ENCODE data around the gene GABRA6. TPM values are rescaled to one million over a fixed set of nuclear protein-coding genes. Genes with fewer than 3 reads are reported as not detected.

The GABRA6 gene
- total RNA-seq, 4 donors from 2014 or later = not detected

DNA sequence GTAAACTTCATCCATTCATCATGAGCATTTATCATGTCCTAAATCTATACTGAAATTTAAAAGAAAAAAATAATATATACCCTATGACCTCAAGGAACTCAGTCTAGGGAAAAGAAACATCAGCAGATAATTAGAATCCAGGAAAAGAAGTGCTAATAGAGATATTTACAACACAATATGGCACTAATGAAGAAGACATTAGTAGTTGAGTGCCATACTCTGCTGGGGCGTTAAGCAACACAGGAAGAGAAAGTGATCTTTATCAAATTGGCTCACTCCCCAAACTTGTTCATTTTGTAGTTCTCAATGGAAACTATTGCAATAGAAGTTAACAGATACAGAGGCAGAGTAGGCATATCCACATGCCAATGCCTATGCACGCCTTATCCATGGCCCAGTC lies 27.5 kb downstream of the GABRA6 start:
- H3K27ac ChIP-seq = no peak overlapping the region
- H3K36me3 ChIP-seq = no peaks in the 10 kb centered on the region
- no peaks in the 10 kb centered on the region for H3K9me3 ChIP-seq
- H3K27me3 ChIP-seq = no peaks in the 10 kb centered on the region
- 54% methylated on average over 2 of the region's 2 CpGs for WGBS
- H3K4me1 ChIP-seq = no peaks in the 10 kb centered on the region
- TF ChIP-seq POLR2AphosphoS5 (IDR thresholded peaks at IDR 0.05) (no peak), EP300 (IDR thresholded peaks at IDR 0.05) (no peak), POLR2A (IDR thresholded peaks at IDR 0.05) (no peak)
- TF ChIP-seq, protein P1, sequence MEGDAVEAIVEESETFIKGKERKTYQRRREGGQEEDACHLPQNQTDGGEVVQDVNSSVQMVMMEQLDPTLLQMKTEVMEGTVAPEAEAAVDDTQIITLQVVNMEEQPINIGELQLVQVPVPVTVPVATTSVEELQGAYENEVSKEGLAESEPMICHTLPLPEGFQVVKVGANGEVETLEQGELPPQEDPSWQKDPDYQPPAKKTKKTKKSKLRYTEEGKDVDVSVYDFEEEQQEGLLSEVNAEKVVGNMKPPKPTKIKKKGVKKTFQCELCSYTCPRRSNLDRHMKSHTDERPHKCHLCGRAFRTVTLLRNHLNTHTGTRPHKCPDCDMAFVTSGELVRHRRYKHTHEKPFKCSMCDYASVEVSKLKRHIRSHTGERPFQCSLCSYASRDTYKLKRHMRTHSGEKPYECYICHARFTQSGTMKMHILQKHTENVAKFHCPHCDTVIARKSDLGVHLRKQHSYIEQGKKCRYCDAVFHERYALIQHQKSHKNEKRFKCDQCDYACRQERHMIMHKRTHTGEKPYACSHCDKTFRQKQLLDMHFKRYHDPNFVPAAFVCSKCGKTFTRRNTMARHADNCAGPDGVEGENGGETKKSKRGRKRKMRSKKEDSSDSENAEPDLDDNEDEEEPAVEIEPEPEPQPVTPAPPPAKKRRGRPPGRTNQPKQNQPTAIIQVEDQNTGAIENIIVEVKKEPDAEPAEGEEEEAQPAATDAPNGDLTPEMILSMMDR (IDR thresholded peaks at IDR 0.05) = no peak
- no peak overlapping the region for H3K4me3 ChIP-seq
- no peak for DNase-seq (ENCODE audit: low spot score in 2 of 2)

DNA sequence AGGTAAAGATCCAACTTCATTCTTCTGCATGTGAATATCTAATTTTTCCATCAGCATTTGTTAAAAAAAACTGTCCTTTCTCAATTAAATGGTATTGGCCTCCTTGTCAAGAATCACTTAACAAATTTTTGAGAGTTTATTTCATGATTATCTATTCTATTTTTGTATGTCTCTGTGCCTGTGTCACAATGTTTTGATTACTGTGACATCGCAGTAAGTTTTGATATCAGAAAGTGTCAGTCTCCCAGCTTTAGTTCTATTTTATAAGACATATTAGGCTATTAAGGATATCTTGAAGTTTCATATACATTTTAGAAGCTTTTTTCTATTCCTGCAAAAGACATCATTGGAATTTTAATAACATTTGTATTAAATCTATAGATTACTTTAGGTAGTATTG lies 33.6 kb downstream of the GABRA6 start:
- no peak for DNase-seq (ENCODE audit: low spot score in 2 of 2)
- no peaks in the 10 kb centered on the region for H3K9me3 ChIP-seq
- no peaks in the 10 kb centered on the region for H3K36me3 ChIP-seq
- no peak for TF ChIP-seq POLR2A (IDR thresholded peaks at IDR 0.05)
- TF ChIP-seq EP300 (IDR thresholded peaks at IDR 0.05) = no peak
- TF ChIP-seq, protein P1 (IDR thresholded peaks at IDR 0.05) = no peak
- no peak for TF ChIP-seq POLR2AphosphoS5 (IDR thresholded peaks at IDR 0.05)
- no peak overlapping the region for H3K4me3 ChIP-seq
- 92% methylated on average over 1 of the region's 1 CpG for WGBS
- H3K27ac ChIP-seq = no peak overlapping the region
- H3K4me1 ChIP-seq = no peaks in the 10 kb centered on the region
- H3K27me3 ChIP-seq = no peaks in the 10 kb centered on the region

DNA sequence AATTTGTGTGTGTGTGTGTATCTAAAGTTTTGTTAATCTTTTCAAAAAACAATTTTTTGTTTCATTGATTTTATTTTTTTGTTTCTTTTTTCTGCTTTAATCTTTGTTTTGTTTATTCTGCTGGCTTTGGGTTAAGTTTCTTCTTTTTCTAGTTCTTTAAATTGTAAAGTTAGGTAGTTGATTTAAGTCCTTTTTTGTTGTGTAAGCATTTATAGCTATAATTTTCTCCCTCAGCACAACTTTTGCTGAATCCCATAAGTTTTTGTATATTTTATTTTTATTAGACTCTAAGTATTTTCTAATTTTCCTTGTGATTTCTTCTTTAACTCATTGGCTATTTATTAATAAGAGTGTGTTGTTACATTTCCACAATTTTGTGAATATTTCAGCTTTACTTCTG lies 34.9 kb downstream of the GABRA6 start:
- no peaks in the 10 kb centered on the region for H3K36me3 ChIP-seq
- H3K4me3 ChIP-seq = no peak overlapping the region
- H3K4me1 ChIP-seq = no peaks in the 10 kb centered on the region
- H3K9me3 ChIP-seq = no peaks in the 10 kb centered on the region
- H3K27me3 ChIP-seq = no peaks in the 10 kb centered on the region
- no peak for DNase-seq (ENCODE audit: low spot score in 2 of 2)
- TF ChIP-seq EP300 (IDR thresholded peaks at IDR 0.05) (no peak), POLR2A (IDR thresholded peaks at IDR 0.05) (no peak), POLR2AphosphoS5 (IDR thresholded peaks at IDR 0.05) (no peak)
- TF ChIP-seq, protein P1 (IDR thresholded peaks at IDR 0.05) = no peak
- H3K27ac ChIP-seq = no peak overlapping the region

GRCh38 chr5:161734741-161735140 lies 49.2 kb downstream of the GABRA6 start:
- 74% methylated on average over 1 of the region's 1 CpG for WGBS
- TF ChIP-seq POLR2A (IDR thresholded peaks at IDR 0.05) = no peak
- no peak for TF ChIP-seq POLR2AphosphoS5 (IDR thresholded peaks at IDR 0.05)
- TF ChIP-seq EP300 (IDR thresholded peaks at IDR 0.05) = no peak
- TF ChIP-seq, protein P1 (IDR thresholded peaks at IDR 0.05) = no peak
- Histone ChIP-seq H3K27ac (no peak overlapping the region), H3K4me1 (no peaks in the 10 kb centered on the region), H3K36me3 (no peaks in the 10 kb centered on the region), H3K27me3 (no peaks in the 10 kb centered on the region), H3K9me3 (no peaks in the 10 kb centered on the region), H3K4me3 (no peak overlapping the region)
- DNase-seq (ENCODE audit: low spot score in 2 of 2) = no peak

GRCh38 chr5:161740433-161740832 lies 54.9 kb downstream of the GABRA6 start:
- TF ChIP-seq, protein P1 (IDR thresholded peaks at IDR 0.05) = no peak
- TF ChIP-seq POLR2AphosphoS5 (IDR thresholded peaks at IDR 0.05) = no peak
- H3K27me3 ChIP-seq = no peaks in the 10 kb centered on the region
- H3K4me1 ChIP-seq = no peaks in the 10 kb centered on the region
- no peak for DNase-seq (ENCODE audit: low spot score in 2 of 2)
- no peaks in the 10 kb centered on the region for H3K9me3 ChIP-seq
- no peak overlapping the region for H3K27ac ChIP-seq
- H3K4me3 ChIP-seq = no peak overlapping the region
- no peaks in the 10 kb centered on the region for H3K36me3 ChIP-seq
- 88% methylated on average over 1 of the region's 1 CpG for WGBS
